ENCODE data around the gene LPCAT2.

DNA sequence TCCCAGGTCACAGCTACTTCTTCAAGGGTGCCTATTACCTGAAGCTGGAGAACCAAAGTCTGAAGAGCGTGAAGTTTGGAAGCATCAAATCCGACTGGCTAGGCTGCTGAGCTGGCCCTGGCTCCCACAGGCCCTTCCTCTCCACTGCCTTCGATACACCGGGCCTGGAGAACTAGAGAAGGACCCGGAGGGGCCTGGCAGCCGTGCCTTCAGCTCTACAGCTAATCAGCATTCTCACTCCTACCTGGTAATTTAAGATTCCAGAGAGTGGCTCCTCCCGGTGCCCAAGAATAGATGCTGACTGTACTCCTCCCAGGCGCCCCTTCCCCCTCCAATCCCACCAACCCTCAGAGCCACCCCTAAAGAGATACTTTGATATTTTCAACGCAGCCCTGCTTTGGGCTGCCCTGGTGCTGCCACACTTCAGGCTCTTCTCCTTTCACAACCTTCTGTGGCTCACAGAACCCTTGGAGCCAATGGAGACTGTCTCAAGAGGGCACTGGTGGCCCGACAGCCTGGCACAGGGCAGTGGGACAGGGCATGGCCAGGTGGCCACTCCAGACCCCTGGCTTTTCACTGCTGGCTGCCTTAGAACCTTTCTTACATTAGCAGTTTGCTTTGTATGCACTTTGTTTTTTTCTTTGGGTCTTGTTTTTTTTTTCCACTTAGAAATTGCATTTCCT, 3.4 kb upstream of the LPCAT2 start:
- TF ChIP-seq, protein P1, sequence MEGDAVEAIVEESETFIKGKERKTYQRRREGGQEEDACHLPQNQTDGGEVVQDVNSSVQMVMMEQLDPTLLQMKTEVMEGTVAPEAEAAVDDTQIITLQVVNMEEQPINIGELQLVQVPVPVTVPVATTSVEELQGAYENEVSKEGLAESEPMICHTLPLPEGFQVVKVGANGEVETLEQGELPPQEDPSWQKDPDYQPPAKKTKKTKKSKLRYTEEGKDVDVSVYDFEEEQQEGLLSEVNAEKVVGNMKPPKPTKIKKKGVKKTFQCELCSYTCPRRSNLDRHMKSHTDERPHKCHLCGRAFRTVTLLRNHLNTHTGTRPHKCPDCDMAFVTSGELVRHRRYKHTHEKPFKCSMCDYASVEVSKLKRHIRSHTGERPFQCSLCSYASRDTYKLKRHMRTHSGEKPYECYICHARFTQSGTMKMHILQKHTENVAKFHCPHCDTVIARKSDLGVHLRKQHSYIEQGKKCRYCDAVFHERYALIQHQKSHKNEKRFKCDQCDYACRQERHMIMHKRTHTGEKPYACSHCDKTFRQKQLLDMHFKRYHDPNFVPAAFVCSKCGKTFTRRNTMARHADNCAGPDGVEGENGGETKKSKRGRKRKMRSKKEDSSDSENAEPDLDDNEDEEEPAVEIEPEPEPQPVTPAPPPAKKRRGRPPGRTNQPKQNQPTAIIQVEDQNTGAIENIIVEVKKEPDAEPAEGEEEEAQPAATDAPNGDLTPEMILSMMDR (conservative IDR thresholded peaks at IDR 0.05; ENCODE audit: low read depth in 2 of 2) = no peak
- no peak for TF ChIP-seq EZH2phosphoT487 (IDR thresholded peaks at IDR 0.05; ENCODE audit: unreplicated experiment)
- TF ChIP-seq EZH2 (IDR thresholded peaks at IDR 0.05; ENCODE audit: low read depth, unreplicated experiment) = no peak
- no peak for TF ChIP-seq POLR2AphosphoS5 (IDR thresholded peaks at IDR 0.05; ENCODE audit: low read depth)
- TF ChIP-seq ZNF331 (CRISPR knock-in tag; IDR thresholded peaks at IDR 0.05; ENCODE audit: low read depth) = no peak
- no peak for TF ChIP-seq CREB1 (CRISPR knock-in tag; IDR thresholded peaks at IDR 0.05; ENCODE audit: low read depth)
